AG09309 (cell line): ENCODE measurements around the gene CHEK1.
A peak's percentile ranks its signal among the peaks of the same experiment; 100 is the strongest.

Experiments used
- DNase-seq: peaks from one replicate; pipeline ENCODE4 v3.0.0-alpha.2; 2010; ENCODE audit warnings: low read depth
- H3K4me3 ChIP-seq: 2 replicates; pipeline ENCODE4 v1.5.1; 2011; ENCODE audit warnings: mild to moderate bottlenecking, low read depth, low read length, moderate library complexity; ENCODE audit not compliant: control insufficient read depth
- TF ChIP-seq, protein P1 (sequence below): IDR thresholded peaks from 2 replicates; pipeline ENCODE4 v1.5.1; 2011; ENCODE audit warnings: mild to moderate bottlenecking, low read depth, low read length, inconsistent platforms; ENCODE audit not compliant: insufficient read depth, control insufficient read depth; ENCODE audit errors: missing control alignments

The CHEK1 gene

DNA sequence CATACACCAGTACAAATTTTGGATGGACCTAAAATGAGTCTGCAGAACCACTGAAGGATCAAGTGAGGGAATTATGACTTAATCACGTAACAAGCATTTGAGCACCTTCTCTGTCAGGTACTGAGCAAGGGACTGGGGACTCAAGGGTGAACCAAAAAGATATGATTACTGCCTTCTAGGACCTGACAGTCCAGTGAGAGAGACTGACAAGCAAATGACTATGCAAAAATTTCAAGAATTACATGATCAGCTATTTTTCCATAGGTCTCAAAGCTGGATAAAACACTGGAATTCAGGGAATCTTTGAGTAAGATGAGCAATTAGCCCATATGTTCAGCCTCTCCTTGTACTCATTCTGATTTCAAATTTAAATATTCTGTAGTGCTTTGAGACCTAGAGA, 37.5 kb upstream of the CHEK1 start:
- H3K4me3 ChIP-seq = no peak overlapping the region
- TF ChIP-seq, protein P1, sequence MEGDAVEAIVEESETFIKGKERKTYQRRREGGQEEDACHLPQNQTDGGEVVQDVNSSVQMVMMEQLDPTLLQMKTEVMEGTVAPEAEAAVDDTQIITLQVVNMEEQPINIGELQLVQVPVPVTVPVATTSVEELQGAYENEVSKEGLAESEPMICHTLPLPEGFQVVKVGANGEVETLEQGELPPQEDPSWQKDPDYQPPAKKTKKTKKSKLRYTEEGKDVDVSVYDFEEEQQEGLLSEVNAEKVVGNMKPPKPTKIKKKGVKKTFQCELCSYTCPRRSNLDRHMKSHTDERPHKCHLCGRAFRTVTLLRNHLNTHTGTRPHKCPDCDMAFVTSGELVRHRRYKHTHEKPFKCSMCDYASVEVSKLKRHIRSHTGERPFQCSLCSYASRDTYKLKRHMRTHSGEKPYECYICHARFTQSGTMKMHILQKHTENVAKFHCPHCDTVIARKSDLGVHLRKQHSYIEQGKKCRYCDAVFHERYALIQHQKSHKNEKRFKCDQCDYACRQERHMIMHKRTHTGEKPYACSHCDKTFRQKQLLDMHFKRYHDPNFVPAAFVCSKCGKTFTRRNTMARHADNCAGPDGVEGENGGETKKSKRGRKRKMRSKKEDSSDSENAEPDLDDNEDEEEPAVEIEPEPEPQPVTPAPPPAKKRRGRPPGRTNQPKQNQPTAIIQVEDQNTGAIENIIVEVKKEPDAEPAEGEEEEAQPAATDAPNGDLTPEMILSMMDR = no peak
- no peak for DNase-seq

DNA sequence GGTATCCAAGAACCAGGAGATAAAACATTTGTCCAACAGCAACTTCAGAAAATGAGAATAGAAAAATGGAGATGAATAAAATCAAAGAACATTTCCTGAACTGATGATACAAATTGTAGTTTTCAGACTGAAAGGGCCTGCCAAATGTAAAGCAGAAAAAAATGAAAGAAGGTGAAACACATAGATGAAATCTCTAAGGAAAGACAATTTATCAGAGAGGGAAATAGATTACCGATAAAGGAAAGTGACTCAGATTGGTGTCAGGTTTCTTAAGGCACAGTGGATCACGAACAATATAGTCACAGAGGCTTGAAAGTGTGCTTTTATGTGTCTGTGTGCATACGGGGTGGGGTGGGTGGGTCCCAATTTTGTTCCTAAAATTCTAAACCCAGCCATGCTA, 36.5 kb upstream of the CHEK1 start:
- DNase-seq = no peak
- no peak overlapping the region for H3K4me3 ChIP-seq
- TF ChIP-seq, protein P1 = no peak

DNA sequence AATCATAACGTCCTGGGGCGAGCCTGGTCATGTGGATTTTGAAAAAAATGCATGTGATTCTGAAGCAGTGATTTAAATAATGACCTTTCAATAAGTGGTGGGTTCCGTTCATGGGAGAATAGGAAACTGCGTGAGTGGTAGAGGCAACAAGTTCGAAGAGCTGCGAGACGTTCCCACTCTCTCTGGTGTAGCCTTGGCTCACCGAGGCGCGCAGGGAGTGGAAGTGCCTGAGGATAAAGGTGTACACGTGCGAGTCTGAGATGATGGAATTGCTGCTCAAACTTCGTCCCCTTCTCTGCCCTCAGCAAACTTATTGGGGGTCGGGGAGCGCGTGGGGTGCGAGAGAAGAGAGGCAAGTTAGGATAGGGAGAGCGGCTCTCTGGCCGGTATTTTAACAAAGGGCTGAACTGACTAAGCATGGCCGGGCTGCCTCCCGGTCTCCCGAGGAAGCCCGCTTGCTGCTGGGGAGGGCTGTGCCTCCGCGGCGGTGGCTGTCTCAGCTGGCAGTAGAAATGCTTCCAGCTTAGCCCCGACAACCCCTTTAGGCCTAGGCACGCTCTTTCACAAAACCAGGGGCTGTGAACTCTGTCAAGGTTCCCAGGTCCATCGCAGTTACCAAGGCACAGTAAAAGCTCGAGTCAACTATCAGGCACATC, 33.2 kb upstream of the CHEK1 start:
- peak overlapping the region; percentile 58 for H3K4me3 ChIP-seq
- DNase-seq = no peak
- TF ChIP-seq, protein P1 = no peak

DNA sequence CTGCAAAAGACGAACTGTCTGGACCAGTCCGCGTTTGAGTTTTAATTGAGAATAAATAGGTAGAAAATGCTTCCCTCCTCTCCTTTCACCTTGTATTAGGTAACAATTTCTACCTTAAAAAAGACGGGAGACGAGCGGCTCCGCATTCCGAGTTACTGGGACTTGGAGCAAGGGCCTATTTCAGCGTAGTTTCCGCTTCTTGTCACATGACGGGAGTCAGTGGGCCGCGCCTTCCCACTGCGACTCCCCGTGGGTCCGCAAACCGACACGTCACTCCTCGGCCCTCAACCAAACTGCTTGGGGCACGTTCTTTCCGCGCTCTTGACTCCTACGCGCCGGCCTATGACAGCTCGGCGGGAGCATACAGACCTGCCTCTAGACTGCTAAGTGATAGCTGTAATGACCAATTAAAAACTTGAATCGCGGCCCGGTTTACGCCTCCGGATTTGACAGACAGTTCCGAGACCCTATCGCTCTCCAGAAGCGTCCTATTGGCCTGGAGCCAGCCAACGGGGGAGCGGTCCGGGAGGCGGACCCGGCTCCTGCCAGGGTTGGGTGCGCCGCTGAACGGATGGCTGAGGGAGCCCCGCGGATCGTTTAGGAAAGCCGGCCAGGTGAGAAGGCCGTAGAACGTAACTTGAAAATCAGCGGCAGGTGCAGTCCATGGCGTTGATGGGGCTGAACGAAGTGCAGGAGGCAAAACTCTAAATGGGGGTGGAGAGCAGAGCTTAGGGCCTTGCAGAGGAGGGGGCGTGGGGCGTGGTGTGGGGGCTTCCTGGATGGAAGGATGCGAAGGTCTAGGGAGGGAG, 32.5 kb upstream of the CHEK1 start, which contains the start of gene STT3A:
Gene STT3A, plus strand, starts transcription at position 548 of the 809 bp plus-strand sequence. CDS start 3,064 bp downstream, outside the sequence.
- peak within 1 kb of the TSS; percentile 90 for H3K4me3 ChIP-seq
- TF ChIP-seq, protein P1 = no peak
- peak; percentile 100 for DNase-seq

DNA sequence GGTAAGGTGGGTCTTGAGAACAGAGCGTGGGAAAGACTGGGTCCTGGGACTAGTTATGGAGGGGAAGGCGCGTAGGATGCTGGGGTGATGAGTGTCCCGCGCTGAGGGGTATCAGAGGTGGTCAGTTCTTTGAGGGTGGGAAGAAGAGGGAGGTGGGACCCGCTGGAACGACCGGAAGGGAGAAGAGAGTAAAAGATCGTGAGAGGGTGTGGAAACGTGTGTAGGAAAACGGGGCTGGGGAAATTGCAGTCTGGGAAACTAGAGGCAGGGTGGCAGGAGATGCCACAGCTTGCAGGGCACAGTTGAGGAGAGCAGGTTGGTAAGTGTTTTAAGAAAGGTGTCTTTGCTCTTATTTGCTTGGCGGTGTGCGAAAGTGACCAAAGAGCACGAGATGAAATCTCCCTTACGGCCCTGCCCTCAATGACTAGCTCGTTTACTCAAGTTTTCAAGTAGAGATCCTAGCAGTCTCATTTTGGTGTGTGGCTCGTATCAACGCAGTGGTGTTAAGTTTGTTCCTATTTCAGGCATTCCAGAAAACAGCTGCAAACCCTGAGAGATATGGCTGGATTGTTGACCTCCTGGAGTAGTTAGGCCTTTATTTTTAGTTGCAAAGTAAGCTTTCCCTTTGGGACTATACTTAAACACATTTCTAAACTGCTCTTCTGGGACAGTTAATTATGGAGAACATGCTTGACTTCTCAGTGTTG, 31.7 kb upstream of the CHEK1 start:
- no peak for DNase-seq
- TF ChIP-seq, protein P1 = no peak

DNA sequence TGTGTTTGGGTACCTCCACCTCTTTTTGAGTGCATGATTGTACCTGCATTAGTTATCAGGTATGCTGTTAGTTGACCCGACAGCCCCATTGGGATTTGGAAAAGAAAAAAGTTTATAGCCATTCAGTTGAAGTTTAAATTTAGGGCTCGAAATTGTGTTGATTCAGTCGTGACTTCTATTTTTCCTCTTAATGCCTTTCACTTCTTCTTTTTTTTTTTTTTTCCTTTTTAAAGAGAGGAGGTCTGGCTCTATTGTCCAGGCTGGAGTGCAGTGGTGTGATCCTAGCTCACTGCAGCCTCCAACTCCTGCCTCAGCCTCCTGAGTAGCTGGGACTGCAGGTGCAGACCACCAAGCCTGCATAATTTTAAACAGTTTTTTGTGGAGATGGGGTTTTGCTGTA, 30.0 kb upstream of the CHEK1 start:
- DNase-seq = no peak
- no peak overlapping the region for H3K4me3 ChIP-seq
- TF ChIP-seq, protein P1 = no peak

More for the DNA sequence above, 31.7 kb upstream of the CHEK1 start:
- peak overlapping the region; percentile 90 for H3K4me3 ChIP-seq
